ENCODE data around the gene BIN1.

BIN1 gene

DNA sequence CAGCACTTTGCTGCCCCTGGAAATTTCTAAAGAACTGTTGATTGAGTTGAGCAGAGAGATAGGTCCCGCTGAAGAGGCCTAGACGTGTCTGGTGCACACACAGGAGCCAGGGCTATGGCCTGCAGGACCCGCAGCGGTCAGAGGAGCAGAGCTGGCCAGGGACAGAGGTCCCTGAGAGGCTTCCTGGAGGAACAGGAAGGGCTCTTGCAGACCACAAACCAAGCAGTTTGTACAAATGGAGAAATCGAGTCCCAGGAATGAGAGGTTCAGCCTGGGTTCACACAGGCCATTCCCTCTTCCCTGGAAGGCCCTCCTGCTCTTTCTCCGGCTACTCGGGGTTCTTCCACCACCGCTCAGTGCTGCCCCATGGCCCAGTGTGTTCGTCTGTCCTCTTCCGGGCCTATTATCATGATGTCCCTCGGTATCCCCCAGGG lies 1.2 kb upstream of the BIN1 start:
- TF ChIP-seq, protein P1, sequence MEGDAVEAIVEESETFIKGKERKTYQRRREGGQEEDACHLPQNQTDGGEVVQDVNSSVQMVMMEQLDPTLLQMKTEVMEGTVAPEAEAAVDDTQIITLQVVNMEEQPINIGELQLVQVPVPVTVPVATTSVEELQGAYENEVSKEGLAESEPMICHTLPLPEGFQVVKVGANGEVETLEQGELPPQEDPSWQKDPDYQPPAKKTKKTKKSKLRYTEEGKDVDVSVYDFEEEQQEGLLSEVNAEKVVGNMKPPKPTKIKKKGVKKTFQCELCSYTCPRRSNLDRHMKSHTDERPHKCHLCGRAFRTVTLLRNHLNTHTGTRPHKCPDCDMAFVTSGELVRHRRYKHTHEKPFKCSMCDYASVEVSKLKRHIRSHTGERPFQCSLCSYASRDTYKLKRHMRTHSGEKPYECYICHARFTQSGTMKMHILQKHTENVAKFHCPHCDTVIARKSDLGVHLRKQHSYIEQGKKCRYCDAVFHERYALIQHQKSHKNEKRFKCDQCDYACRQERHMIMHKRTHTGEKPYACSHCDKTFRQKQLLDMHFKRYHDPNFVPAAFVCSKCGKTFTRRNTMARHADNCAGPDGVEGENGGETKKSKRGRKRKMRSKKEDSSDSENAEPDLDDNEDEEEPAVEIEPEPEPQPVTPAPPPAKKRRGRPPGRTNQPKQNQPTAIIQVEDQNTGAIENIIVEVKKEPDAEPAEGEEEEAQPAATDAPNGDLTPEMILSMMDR (IDR thresholded peaks at IDR 0.05) = no peak
- Histone ChIP-seq H3K27ac (peak overlapping the region in 1 of 2 donors; percentile 82), H3K4me3 (peak overlapping the region; percentile 79)
- peak; percentile 69 for DNase-seq (ENCODE audit: low spot score)

DNA sequence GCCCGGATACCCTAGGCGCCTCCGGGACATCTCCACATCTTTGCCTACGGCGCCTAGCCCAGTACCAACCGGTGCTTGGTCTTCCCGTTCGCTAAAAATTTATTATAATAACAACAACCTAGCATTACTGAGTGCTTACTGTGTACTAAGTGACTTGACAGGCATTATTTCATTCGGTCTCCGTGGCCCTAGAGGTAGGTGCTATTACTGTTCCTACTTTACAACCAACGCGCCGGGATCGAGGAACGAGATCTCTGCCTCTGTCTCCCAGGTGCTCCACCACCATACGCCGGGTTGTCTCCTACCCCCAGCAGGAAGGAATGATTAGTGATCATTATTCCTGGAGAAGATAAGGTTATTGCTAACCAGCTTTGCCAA lies 657 bp upstream of the BIN1 start:
- no peak for DNase-seq (ENCODE audit: low spot score)
- Histone ChIP-seq H3K4me3 (peak overlapping the region; percentile 79), H3K27ac (peak overlapping the region; percentile 61 to 82)
- TF ChIP-seq, protein P1 (IDR thresholded peaks at IDR 0.05) = no peak

DNA sequence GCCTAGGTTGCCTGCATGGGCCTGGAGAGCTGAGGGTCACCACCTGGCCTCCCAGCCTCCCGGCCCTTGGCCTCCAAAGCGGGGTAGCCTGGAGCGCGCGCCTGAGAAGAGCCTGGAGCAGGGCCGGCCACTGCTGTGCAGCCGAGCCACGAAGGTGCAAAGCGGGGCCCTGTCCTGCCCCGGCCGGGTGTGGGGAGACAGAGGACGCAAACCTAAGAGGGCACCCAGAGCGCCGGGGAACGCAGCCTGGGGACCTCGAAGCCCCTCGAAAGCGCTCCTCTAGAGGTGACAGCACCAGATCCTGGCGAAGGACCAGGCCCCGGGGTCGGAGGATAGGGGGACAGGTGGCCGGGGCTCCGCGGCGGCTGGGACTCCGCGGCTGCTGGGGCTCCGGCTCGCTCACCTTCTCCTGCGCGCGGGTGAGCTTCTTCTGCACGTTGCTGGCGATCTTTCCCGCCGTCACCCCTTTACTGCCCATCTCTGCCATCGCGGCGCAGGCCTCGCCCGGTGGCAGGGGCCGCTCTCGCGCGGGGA lies 430 bp downstream of the BIN1 start:
- TF ChIP-seq, protein P1 (IDR thresholded peaks at IDR 0.05) = no peak
- H3K27ac ChIP-seq = peak overlapping the region; percentile 61 to 82
- peak overlapping the region; percentile 79 for H3K4me3 ChIP-seq
- peak; percentile 72 for DNase-seq (ENCODE audit: low spot score)

DNA sequence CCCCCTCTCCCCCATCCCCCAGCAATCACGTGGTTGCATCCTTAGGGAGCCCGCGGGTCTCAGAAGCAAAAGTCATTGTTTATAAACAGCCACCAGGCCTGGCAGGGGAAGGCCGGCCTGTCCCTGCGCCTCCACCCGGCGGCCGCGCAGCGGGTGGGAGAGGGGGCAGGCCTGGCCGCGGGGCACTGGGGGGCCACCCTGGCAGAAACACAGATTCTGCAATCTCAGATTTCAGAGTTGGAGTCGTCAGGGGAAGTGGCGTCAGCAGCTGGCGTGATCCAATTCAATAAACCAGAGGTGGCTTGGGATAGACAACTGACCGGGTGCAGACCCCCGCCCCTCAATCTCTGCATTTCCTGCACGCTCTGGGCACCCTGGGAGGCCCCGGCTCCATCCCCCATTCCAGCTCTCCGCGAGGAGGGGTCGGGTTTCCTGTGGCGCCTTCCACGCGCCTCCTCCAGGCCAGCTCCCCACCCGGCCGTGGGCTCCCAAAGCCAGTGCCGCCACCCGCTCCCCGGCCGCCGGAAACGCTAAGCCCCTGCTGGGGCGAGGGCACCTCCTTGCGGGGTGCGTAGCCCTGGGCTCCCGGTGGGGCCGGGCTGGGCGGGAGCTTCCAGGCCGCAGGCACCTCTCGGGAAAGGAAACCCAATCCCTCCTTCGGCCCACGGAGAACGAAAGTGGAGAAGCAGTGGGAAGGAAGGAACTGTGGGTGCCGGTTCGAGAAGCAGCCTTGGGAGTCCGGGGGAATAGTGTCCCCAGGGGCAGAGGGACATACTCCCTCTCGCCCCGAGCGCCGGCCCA lies 1.1 kb downstream of the BIN1 start:
- Histone ChIP-seq H3K4me3 (peak overlapping the region; percentile 79), H3K27ac (peak overlapping the region; percentile 61 to 82)
- TF ChIP-seq, protein P1 (IDR thresholded peaks at IDR 0.05) = no peak
- peak; percentile 74 for DNase-seq (ENCODE audit: low spot score)

DNA sequence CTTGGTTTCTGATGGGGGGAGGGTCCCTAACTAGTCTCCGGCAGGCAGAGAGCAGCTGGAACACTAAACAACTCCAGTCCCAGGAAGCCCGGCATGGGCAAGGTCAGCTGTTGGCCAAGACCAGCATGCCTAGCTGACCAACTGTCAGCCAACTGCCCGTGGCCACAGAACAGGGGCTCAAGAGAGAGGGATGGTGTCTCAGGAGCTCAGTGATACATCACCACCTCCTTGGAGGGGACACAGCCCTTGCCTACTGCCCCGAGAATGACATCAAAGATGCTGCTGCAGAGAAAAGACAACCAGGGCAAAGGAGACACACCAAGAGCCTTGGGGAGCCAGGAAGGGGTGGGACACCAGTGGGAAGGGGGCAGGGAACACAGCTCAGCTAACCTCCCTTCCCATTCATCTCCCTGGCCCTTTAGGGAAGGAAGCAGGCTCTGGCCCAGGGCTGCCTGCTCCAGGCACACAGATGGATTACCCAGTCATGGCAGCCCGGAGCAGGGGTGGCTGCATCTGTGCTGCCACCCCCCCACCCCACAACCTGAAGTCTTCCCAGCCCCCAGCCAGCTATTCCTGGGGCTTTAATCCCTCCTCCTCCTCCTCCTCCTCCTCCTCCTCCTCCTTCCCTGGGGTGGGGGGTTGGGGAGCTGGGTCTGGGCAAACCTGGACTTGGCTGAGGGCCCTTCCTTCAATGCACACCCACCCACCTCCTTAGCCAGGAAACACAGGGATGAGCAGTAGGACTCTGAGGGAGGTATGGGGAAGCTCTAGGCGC lies 1.9 kb downstream of the BIN1 start:
- peak overlapping the region; percentile 61 to 82 for H3K27ac ChIP-seq
- peak; percentile 62 for DNase-seq (ENCODE audit: low spot score)
- TF ChIP-seq, protein P1 (IDR thresholded peaks at IDR 0.05) = no peak
- H3K4me3 ChIP-seq = peak overlapping the region; percentile 79

DNA sequence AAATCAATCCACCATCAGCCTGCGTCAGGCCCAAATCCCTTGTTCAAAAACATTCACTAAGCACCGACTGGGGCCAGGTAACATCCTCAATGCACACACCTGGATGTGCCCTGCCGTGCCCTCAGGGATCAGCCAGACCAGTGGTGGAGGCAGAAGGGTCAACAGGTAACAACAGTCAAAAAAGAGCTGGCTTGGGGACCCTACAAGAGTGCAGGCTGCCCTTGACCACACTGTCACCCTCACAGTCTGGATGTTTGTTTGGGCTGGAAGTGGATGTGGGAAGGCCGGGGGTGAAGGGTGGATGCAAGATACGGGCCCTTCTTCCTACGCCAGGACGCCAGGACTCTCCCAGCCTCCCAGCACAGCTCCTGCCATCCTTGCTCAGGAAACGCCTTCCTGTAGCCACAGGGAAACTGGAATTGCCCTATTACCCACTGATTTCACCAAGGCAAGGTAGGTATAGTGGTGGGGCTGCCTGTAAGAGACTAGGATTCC lies 2.7 kb downstream of the BIN1 start:
- TF ChIP-seq, protein P1 (IDR thresholded peaks at IDR 0.05) = no peak
- H3K27ac ChIP-seq = peak overlapping the region in 1 of 2 donors; percentile 82
- DNase-seq (ENCODE audit: low spot score) = peak; percentile 53
- H3K4me3 ChIP-seq = no peak overlapping the region
